Adrenal gland (tissue), 12 donors: Measurements from ENCODE around the gene TTLL11. TPM values are rescaled to one million over a fixed set of nuclear protein-coding genes. Genes with fewer than 3 reads are reported as not detected.

ENCODE experiments used
- DNase-seq, 7 donors: peaks; one replicate each; pipeline ENCODE4 v3.0.0-alpha.2; 2019 to 2020
- H3K27ac ChIP-seq, 5 donors: fragments of 200-600 bp; sonication (generic) in 4 of 5; 1 replicate in 3 of 5; 2 replicates in 2 of 5; pipeline versions ENCODE4 v1.5.1 to v1.8.0; 2016 to 2020; ENCODE audit warnings: mild to moderate bottlenecking in 1 of 5
- H3K27me3 ChIP-seq: fragments of 200-600 bp; 2 replicates; pipeline ENCODE4 v1.8.0; 2021
- H3K36me3 ChIP-seq, 2 donors: fragments of 200-600 bp; replicated peaks in 1 of 2; 1 replicate in 1 of 2; 2 replicates in 1 of 2; pipeline versions ENCODE4 v1.5.1 to v1.8.0; 2018 to 2022
- H3K4me1 ChIP-seq, 2 donors: fragments of 200-600 bp; replicated peaks in 1 of 2; 1 replicate in 1 of 2; 2 replicates in 1 of 2; pipeline versions ENCODE4 v1.5.1 to v1.8.0; 2018 to 2021
- H3K4me3 ChIP-seq, 4 donors: fragments of 200-600 bp; sonication (generic) in 3 of 4; one replicate each; pipeline ENCODE4 v1.5.1; 2016 to 2018
- H3K9me3 ChIP-seq, 3 donors: fragments of 200-600 bp; sonication (generic) in 1 of 3; replicated peaks in 1 of 3; 1 replicate in 2 of 3; 2 replicates in 1 of 3; pipeline versions ENCODE4 v1.5.1 to v1.8.0; 2016 to 2021
- CTCF ChIP-seq, 6 experiments: fragments of 450-650 bp in 4 of 6; fragments of 200-600 bp in 2 of 6; sonication (generic) in 1 of 6; IDR thresholded peaks; 1 replicate in 5 of 6; 2 replicates in 1 of 6; pipeline versions ENCODE4 v1.5.1 to v1.8.0; 2016 to 2021; ENCODE audit warnings: antibody characterized with exemption in 6 of 6, mild to moderate bottlenecking in 2 of 6, moderate library complexity in 1 of 6
- POLR2A ChIP-seq, 2 donors: fragments of 450-650 bp; IDR thresholded peaks; one replicate each; pipeline ENCODE4 v1.6.1; 2017; ENCODE audit warnings: antibody characterized with exemption in 2 of 2, mild to moderate bottlenecking in 2 of 2, moderate library complexity in 1 of 2
- WGBS, 4 donors: extraction: QIAGEN DNeasy Blood & Tissue Kit in 2 of 4; methylation state at CpG; one replicate each; pipeline versions ENCODE4 v1.1.5 to v1.1.7; 2013 to 2017; 5-methylcytosine and 5-hydroxymethylcytosine counted together
- intact Hi-C, 2 donors: fragments of 100-400 bp; cut with DNase I; formaldehyde crosslinking; loops; one replicate each; pipeline versions ENCODE4 v1.14.1 to v1.15.0; 2022 to 2023
- polyA plus RNA-seq, 3 donors: library from polyadenylated mRNA; stranded (reverse); fragments of 200-250 nt in 2 of 3; fragments of 350-450 nt in 1 of 3; fragmentation: Illumina TruSeq in 1 of 3; extraction: RNeasy Lipid Tissue Mini Kit (QIAGEN cat#74804) in 1 of 3; gene quantifications; one replicate each; pipeline ENCODE4 v1.2.3, GENCODE V29; 2013 to 2014
- total RNA-seq, 9 donors: library from RNA; depleted of rRNA in 4 of 9; stranded (reverse); fragments of >200 nt in 4 of 9; fragments of 120-200 nt in 1 of 9; fragmentation: NEBNext Ultra II Directional in 1 of 9; extraction: Animal tissue kit (Norgen Biotek cat#: 25700) in 1 of 9; gene quantifications; one replicate each; pipeline versions ENCODE4 v1.1.0 to v1.2.4, GENCODE V29; 2013 to 2023
- donor health status: healthy with polysubstance abuse.
- donor health status: Bipolar disorder and iron deficiency.
- donor health status: DM: yes; HTN: yes; CAD: no.
- donor health status: DM: no; HTN: no; CAD: no.
- donor health status: DM: no; HTN: no; CAD: no.
- donor health status: DM: yes; HTN: yes; CAD: no.

TTLL11 gene
- total and polyA plus RNA-seq, 12 donors = 4.8 to 30.9 (median 13.7) TPM

- Histone ChIP-seq H3K4me1 (peaks cover 35 to 44% of the 10 kb centered on the region in 2 donors), H3K4me3 (peak overlapping the region; percentile 42 to 89 (median 68)), H3K27ac (peak overlapping the region in 4 of 5 donors; percentile 59 to 88 (median 78)), H3K27me3 (no peaks in the 10 kb centered on the region), H3K9me3 (no peaks in the 10 kb centered on the region), H3K36me3 (no peaks in the 10 kb centered on the region)
- intact Hi-C loops = no loop called here
- TF ChIP-seq CTCF (IDR thresholded peaks at IDR 0.05) (no peak), POLR2A (IDR thresholded peaks at IDR 0.05) (no peak)
- WGBS, 4 donors = 41 to 58% (median 44%) methylated on average over 7 to 11 of the region's 11 CpGs
- peak in 1 of 7 donors; percentile 4 for DNase-seq
These were observed 1.2 kb downstream of the TTLL11 start for GRCh38 chr9:122091682-122092592.

GRCh38 chr9:122090981-122091380 is 2.1 kb downstream of the TTLL11 start:
- Histone ChIP-seq H3K4me3 (no peak overlapping the region), H3K36me3 (no peaks in the 10 kb centered on the region), H3K9me3 (no peaks in the 10 kb centered on the region), H3K4me1 (peaks cover 41 to 54% of the 10 kb centered on the region in 2 donors), H3K27ac (no peak overlapping the region), H3K27me3 (no peaks in the 10 kb centered on the region)
- intact Hi-C loops = no loop called here
- WGBS, 4 donors = 90 to 97% (median 94%) methylated on average over 5 of the region's 5 CpGs
- DNase-seq = no peak
- TF ChIP-seq POLR2A (IDR thresholded peaks at IDR 0.05) = no peak
- TF ChIP-seq CTCF (IDR thresholded peaks at IDR 0.05) = no peak

GRCh38 chr9:122090287-122090883 is 2.7 kb downstream of the TTLL11 start:
- H3K4me1 ChIP-seq = peaks cover 39 to 55% of the 10 kb centered on the region in 2 donors
- no peaks in the 10 kb centered on the region for H3K27me3 ChIP-seq
- TF ChIP-seq CTCF (IDR thresholded peaks at IDR 0.05) (no peak), POLR2A (IDR thresholded peaks at IDR 0.05) (no peak)
- intact Hi-C loops = no loop called here
- peak in 1 of 7 donors; percentile 33 for DNase-seq
- no peaks in the 10 kb centered on the region for H3K9me3 ChIP-seq
- 84 to 89% (median 89%) methylated on average over 9 of the region's 9 CpGs for WGBS, 4 donors
- no peak overlapping the region for H3K27ac ChIP-seq
- H3K36me3 ChIP-seq = no peaks in the 10 kb centered on the region
- no peak overlapping the region for H3K4me3 ChIP-seq

- 66 to 77% (median 71%) methylated on average over 4 of the region's 4 CpGs for WGBS, 4 donors
- intact Hi-C loops = no loop called here
- no peaks in the 10 kb centered on the region for H3K9me3 ChIP-seq
- no peak overlapping the region for H3K4me3 ChIP-seq
- TF ChIP-seq POLR2A (IDR thresholded peaks at IDR 0.05) (no peak), CTCF (IDR thresholded peaks at IDR 0.05) (no peak)
- no peak for DNase-seq
- peaks cover 36 to 52% of the 10 kb centered on the region in 2 donors for H3K4me1 ChIP-seq
- no peak overlapping the region for H3K27ac ChIP-seq
- H3K27me3 ChIP-seq = no peaks in the 10 kb centered on the region
- H3K36me3 ChIP-seq = no peaks in the 10 kb centered on the region
These were observed 4.0 kb downstream of the TTLL11 start for GRCh38 chr9:122088880-122089706.
